Measurements from ENCODE around the gene XYLT1.

Gene XYLT1

DNA sequence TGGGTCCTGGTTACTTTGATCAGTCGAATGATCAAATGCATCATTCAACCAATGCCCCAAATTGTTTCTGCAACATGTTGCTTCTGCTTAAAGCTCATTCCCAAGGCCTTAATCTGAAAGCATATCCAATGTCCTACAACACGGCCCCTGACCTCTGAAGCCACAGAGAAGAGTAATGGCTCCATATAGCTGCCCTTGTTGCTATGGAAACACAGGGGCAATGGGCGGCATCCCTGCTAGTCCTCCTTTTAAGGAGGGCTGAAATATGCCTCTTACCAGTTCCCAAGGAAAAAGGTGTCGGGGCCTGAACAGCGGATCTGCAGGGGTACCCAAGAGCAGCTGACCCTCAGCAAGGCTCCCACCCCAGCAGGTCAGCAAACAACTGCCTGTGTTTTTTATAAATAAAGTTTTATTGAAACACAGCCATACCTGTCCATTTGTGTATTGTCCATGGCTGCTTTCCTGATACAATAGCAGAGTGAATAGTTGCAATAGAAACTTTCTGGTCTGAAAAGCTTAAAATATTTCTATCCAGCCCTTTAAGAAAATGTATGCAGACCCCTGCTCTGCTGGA, 210.4 kb downstream of the XYLT1 start:
- no peak for DNase-seq (ENCODE audit: low read depth, low spot score)

DNA sequence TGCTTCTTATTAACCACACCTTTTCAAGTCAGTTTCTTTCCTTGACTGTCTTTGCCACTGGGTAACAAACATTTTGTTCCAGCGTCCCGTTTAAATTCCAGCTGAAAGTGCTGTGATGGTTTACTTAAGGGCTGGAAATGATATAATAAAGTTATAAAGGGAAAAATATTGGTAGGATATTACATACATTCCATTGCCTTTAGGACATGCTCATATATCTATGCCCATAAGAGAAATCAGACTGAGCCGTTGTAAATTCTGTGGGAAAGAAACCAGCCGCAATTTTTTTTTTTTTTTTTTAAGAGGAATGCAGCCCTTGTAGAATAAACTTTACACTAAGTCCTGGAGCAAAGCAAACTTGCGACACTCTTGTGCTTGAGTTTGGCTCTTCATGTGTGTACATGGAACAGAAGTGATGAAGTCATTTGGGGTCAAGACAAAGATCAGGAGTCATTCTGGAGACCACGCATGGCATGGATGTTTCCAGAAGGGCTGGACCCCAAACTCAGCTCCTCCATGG, 210.9 kb downstream of the XYLT1 start:
- no peak for DNase-seq (ENCODE audit: low read depth, low spot score)

DNA sequence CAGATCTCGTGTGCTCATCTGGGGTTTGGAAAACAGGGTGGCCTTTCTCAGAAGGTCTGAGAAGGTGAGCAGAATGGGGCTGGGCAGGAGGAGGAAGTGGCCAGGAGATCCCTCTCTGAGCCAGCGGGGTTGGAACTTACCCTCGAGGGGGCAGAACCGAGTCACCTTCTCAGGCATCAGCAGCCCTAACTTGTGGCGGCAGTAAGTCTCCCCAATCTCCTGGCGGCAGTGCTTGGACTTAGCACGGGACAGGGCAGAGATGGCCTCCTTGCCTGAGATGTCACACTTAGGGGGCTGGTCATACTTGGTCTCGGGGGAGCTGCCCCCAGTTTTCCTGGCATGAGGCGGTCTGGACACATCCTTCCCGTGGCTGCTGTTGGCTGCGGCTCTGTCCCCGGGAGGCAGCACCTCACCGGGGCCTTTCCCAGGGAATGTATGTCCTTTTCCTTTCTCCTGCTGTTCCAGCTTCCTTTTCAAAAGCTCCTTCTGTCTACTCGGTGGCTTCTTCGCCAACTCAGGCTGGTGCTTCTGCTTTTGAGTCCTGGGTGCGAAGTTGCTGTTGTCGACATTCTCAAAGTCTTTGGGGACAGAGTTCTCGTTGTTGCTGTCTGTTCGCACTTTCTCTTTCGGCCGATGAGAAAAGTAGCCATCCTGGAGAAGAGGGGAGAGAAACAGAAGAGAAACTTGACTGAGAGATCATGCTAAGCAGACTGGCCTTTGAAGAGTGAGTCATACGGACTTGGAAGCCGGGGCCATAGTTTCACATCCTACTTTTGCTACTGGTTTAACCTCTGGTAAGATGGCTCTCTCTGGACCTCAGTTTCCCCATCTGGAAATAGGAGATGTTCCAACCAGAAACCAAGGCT, 211.7 kb downstream of the XYLT1 start:
- no peak for DNase-seq (ENCODE audit: low read depth, low spot score)

DNA sequence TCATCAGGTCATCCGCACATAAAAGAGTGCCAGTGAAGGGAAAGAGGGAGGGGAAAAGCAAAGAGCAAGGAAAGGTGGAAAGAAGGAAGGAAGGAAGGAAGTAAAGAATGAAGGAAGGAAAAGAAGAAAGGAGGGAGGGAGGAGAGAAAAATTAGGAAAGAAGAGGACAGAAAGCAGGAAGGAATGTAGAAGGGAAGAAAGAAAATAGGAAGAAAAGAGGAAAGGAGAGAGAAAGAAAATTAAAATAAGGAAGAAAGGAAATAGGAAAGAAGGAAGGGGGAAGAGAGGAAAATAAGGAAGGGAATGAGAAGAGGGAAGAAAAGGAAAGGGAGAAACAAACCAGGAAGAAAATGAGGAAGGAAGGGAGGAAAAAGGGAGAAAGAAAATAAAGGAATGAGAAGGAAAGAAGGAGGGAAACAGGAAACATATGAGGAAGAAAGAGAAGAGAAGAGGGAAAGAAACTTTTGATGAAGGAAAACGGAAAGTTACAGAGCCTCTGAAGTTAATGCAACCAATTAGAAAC, 212.6 kb downstream of the XYLT1 start:
- DNase-seq (ENCODE audit: low read depth, low spot score): no peak

DNA sequence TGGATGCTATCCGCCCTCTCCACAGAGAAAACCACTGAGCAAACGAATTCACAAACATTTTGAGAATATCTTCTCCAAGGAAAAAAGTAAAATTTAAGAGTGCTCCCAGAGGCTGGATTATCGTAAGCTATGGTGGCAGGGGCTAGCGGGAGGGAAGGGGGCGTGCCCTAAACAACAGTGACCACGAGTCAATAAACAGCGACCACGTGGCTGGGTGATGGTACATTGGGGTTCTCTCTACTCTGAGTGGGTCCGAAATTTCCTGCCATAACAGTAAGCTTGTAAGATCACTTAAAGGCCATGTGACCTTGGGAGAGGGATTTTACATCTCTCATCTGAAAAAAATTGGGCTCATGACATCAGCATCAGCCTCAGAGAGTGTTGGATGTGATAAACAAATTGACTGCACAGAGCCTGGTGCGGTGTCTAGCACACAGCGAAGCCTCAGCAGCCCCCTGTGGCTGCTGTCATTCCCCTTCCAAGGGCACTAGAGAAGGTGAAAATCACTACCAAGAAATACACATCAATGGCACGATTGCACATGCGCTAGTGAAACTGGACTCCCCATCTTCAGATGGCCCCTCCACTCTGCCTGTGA, 213.2 kb downstream of the XYLT1 start:
- DNase-seq (ENCODE audit: low read depth, low spot score): no peak

DNA sequence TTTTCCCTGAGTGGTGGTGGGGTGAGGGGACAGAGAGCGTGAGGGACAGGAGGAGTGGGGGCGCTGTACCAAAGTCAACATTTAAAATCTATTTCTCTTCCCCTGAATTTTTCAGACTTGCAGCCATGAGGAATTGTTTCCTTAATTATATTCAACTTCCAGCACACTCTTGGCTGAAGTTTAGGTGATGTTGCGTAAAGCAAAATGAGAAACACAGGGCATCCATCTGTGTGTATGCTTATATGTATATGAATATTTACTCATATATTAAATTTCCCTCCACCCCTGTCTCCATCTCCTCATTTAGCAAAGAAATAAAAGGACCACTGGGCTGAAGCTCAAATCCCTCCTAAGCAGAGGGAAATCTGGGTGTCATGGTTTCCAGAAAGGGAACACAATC, 218.1 kb downstream of the XYLT1 start:
- DNase-seq (ENCODE audit: low read depth, low spot score): no peak

DNA sequence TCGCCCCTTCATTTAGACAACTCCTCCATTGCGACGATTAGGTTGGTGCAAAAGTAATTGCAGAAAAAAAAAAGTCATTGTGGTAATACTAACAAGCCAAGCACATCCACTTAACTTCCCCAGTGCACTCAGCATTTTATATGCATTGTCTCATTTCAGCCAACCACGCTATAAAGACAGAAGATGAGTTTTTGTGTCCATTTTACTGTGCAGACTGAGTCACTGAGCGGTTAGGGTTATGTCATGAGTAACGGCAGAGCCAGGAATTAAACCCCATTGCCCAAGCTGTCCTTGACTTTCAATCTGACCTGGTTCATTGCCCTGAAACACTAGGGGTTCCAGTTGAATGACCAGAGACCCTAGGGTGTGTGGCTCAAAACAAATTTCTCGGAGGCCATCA, 218.7 kb downstream of the XYLT1 start:
- no peak for DNase-seq (ENCODE audit: low read depth, low spot score)

DNA sequence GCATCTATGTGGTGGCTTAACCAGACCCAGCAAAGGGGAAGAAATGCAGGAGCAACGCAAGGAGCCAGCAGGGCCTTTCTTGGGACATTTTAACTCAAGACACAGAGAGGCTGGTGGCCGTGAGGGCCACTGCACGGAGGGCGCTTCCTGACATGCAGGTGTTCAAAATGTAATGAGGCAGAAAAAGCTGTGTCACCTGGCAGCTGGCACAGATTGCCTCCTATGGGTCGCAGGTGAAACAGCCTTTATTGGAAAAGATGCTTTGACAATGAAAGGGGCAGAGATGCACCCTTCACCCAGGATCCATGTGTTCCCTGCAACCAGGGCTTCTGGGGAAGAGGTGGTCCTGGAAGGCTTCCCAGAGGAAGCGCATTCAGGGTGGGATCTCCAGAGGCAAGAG, 219.3 kb downstream of the XYLT1 start:
- DNase-seq (ENCODE audit: low read depth, low spot score): no peak

DNA sequence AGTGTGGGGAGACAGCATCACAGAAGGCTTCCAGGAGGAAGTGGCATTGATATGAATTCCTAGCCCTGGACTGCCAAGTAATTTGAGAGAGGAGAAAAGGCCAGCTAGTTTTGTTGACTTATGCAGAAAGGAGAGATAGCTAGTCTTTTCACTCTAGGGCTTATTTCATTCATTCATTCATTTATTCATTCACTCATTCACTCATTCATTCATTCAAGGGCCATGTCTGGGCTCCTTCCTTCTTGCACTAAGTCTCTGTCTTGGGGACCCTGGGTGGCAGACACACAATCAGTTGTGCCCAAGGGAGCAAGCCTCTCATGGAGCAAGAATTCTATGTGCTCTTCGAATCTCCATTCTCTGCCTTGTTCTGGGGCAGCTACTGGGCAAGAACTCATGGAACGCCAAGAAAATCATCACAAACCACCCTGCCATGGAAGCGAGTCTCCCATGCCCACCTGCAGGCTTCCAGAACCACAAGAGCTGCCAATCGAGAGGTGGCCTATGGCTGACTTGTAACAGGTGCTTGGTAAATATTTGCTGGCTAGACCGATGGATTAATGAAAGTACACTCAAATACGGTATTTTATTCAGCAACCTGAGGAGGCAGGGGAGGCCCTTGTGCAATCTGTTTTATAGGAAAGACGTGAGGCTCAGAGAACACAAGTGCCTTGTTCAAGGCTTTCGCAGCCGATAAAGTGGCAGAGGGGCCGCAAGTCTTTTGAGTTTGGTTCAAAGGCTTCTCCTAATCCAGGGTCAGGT, 223.6 kb downstream of the XYLT1 start:
- DNase-seq (ENCODE audit: low read depth, low spot score): no peak

DNA sequence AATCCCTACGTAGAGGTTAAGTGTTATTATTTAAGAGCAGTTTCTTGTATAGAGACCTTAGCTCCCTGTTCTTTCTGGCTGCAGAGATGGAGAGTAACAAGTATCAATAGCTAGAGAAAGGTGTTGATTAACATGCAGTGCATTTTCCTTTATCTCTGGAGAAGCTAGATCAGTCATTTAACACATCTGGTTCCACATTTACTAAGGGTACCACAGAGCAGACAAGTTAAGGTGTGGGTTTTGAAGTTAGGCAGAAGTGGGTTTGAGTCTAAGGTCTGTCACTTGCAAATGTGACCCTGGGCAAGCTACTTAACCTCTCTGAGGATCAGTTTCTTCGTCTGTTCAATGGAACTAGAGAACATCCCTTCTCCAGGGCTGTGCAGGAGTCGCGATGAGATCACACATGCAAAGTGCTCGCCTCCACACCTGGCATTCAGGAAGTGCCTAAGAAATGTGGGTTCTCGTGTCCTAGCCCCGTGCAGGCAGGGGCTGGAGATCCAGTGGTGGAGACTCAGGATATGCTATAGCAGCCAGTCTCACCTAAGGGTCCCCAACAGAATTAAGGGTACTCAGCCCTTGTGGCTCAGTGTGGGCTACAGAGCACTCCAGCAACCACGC, 224.4 kb downstream of the XYLT1 start:
- DNase-seq (ENCODE audit: low read depth, low spot score): no peak

DNA sequence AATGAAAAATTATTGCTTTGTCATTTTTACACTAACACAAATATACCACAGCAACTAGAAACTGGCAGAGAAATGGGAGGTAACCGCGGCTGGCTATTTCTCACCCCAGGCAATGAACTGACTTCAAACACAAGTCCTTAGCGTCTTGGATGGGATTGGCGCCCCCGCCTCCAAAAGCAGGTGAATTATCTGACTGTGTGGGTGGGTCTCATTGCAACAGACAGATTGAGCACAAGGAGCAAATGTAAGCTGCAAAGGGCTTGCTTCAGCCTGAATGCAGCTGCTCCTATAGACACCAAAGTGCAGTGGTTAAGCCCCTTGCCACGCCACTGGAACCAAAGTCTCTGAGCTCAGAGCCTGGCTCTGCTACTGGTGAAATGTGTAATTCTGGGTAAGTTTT, 225.0 kb downstream of the XYLT1 start:
- DNase-seq (ENCODE audit: low read depth, low spot score): no peak

DNA sequence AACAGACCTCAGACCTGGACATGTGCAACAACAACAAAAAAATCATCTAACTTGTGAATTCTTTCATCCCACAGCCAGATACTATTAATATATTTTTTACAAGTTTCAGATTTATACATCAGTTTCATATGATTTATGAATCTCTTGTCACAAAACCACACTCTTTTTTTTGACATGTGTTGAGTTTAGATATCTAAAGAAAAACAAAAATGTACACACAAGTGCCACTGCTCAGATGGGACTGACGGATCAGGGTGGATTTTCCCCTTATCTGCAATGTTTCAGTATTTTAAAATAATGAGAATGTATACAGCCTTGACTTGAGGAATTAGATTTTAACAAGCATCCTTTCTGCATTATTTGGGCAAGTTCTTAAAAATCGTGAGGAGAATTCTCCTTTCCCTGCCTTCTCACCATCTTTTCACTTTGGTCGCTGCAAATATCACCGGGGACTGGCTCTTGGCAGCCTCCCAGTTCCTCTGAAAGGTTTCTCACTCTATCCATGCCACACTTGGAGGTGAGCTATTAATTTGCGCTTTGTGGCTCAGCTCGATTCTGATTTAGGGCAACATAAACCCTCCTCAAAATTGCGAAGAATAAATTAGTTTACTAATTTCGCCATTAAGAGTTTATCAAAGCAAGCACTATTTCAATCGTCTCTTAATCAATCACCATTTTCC, 225.7 kb downstream of the XYLT1 start:
- DNase-seq (ENCODE audit: low read depth, low spot score): no peak

DNA sequence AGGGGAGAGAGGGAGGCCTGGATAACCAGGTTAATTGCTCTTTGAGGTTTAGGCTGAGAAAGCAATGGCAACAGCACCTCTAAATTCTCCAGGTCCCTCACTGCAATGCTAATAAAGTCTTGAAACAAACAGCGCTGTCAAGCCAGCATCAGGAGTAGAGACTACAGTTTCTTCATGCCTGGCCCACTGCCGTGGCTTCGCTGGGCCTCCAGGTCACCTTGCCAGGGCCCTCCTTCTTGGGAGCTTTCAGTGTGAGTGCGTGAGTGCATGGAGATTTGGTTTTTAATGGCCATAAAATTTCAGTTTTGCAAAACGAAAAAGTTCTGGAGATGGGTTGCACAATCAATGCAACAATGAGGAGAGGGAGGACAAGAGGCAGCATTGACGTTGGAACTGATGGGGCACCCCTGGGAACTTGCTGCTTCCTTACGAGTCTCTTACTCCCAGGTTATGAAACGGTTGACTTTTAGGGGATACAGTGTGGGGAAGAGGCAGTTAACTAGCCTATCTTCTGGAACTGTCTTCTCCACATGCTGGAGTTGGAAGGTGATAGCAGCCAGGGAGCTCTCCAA, 229.4 kb downstream of the XYLT1 start:
- DNase-seq (ENCODE audit: low read depth, low spot score): no peak

DNA sequence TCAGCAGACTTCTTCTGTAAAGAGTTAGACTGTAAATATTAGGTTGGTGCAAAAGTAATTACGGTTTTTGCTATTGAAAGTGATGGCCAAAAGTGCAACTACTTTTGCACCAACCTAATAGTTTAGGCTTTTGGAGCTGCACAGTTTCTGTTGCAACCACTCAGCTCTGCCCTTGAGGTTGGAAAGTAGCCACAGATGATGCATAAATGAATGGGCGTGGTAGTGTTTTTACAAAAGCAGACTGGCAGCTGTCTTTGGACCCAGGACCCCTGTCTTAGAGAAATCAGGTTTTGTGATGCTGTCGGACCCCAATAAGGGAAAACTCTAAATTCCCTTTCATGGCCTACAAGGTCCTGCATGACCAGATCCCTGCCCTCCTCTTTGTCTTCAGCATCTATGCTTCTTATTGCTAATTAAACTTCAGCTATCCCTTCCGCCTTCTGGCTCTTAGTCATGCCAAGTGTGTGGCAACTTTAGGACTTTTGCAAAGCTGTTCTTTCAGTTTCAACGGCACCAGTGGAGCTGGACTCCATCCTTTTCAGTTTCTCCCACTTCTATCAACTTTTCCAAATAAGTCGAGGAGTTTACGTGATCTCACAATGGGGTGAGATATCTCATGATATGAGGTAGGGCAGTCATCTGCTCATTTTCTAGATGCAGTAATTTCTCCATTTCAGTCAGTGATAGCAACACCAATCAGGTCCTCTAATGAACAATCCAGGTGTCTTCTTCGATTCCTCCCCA, 232.3 kb downstream of the XYLT1 start:
- DNase-seq (ENCODE audit: low read depth, low spot score): no peak

DNA sequence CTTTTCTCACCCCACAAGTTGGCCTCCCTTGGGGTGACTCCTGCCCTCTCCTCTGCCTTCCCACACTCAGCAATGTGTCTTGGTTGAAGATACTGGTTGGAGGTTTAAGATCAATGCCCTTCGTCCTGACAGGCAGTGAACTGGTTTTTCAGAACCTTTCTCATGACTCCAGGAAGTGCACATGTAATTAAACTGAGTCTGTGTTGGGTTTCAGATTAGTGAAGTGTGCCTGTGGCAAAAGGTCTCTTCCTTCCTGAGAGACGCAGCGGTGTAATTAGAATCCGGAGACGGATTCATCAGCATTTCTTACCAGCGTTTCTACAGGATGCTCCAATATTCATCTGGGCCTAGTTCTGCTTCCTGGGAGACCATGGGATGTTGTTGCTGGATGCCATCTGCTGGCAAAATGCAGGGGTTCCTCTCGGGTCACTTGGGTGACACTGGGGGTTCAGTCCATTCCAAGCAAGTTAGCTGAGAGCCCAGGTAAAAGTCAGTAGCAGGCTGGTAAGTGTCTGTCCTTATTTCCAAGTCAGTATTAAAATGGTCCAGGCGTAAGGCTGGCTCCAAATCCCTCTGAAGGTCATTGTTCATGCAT, 233.3 kb downstream of the XYLT1 start:
- DNase-seq (ENCODE audit: low read depth, low spot score): no peak

DNA sequence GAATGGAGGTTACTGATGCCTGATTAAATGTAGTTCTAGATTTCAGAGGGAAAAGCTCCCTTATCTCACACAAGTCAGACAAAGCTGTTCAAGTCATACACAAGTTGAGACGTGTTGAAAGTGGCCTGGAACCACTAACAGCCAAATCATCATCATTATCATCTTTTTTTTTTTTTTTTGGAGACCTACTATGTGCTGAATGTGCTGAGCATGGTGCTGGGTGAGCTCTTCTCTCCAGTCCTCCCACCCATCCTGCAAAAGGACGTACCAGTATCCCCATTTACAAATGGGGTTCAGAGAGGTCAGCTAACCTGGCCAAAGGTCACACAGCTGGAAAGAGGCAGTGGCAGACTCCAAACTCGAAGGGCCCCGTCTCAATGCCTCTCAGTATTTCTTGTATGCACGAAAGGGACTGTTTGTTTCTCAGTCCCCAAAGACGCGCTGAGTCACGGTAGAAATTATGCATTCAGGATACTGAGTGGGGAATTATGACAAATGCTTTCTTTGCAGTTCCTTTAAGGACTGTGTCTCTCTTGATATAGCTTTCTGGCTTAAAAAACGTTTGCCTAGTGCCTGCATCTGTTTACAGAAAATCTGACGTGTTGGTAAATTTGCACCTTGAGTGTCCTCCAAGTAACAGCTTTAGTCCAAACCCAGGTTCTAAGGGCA, 235.5 kb downstream of the XYLT1 start:
- no peak for DNase-seq (ENCODE audit: low read depth, low spot score)

DNA sequence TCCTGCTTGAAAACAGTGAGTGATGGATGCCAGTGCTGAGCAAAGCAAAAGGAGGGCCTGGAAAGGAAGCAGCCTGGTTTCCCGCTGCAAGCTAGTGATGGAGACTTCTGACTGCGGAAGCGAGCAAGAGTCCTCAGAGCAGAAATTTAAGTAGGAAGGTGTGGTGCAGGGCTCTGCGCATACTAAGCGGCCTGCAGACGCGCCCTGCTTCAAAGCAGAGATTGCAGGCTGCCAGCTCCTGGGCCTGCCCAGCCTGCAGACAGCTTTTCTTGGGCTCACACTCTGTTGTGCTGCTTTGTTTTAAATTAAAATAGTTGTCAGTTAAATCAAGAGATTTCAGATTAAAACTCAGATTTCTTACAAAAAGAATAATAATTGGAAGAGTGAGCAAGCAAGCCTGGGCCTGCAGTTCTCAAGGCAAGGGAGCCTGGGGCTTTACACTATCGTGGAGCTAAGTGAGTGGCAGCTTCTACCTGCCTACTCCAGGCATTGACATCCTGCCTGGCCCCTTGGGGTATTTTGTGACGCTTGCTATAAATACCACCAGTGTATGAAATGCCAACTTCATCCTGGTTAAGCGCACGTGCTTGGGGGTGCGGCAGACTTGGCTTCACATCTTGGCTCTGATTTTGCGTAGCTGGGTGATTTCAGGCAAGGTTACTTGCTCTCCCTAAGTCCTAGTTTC, 237.3 kb downstream of the XYLT1 start:
- DNase-seq (ENCODE audit: low read depth, low spot score): no peak

DNA sequence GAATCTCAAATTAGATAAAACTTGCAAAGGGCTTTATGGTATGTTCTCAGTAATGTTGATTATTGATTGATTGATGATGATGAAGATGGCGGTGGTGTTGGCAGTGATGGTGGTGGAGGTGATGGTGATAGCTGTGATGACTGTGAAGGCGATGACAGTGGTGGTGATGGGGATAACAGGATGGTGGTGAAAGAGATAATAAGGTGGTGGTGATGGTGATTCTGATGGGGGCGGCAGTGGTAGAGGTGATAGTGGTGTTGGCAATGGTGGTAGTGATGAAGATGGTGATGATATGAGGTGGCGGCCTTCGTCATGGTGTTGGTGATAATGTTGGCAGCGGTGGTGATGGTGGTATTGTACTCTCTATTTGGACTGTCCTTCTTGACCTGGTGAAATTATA, 238.3 kb downstream of the XYLT1 start:
- no peak for DNase-seq (ENCODE audit: low read depth, low spot score)
